ENCODE measurements around the gene WDR6.

Gene WDR6

GRCh38 chr3:49018707-49019006, 11.5 kb downstream of the WDR6 start:
- TF ChIP-seq FOXM1 (IDR thresholded peaks at IDR 0.05; ENCODE audit: borderline replicate concordance), result no peak
- POLR2A ChIA-PET, result interaction anchor here (1.7 to 9.9 kb wide), 5 partner anchors 10 to 75 kb away, joined by 6 to 204 read pairs (median 36); partner anchors contain the start of genes IMPDH2, P4HTM, QRICH1 and WDR6
- DNase-seq (ENCODE audit: extremely low spot score), result no peak
- CTCF ChIA-PET, result interaction anchor here (1.0 kb wide), 1 partner anchor 76 kb away, joined by 3 read pairs; no protein-coding TSS in a partner anchor

DNA sequence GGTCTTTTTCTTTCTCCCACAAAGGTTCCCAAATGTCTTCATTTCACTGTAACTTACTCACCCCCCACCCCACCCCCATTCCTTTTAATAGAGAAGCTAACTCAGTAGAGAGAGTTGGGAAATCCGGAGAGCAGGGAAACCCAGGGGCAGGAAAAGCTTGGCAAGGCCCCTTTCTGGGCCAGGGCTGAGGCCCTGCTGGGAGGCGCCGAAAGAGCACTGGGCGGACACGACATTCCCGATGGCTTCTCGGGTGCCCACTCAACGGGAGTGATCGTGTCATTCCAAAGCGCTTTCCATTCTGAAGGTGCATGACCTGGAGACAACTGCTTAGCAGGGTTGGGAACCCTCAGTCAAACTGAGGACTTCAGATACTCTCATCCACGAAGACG, 12.7 kb downstream of the WDR6 start:
- no peak for DNase-seq (ENCODE audit: extremely low spot score)
- ChIA-PET POLR2A (interaction anchor here (0.8 to 9.9 kb wide), 6 partner anchors 9 to 74 kb away, joined by 5 to 204 read pairs (median 42); partner anchors contain the start of genes IMPDH2, P4HTM, QRICH1 and WDR6), CTCF (interaction anchor here (1.9 kb wide), 1 partner anchor 13 kb away, joined by 8 read pairs; the partner anchor contains the start of gene WDR6)
- no peak for TF ChIP-seq ARNT (IDR thresholded peaks at IDR 0.05)
- no peak for TF ChIP-seq FOXM1 (IDR thresholded peaks at IDR 0.05; ENCODE audit: borderline replicate concordance)
- TF ChIP-seq BHLHE40 (IDR thresholded peaks at IDR 0.05; ENCODE audit: borderline replicate concordance), result no peak
- TF ChIP-seq HDGF (IDR thresholded peaks at IDR 0.05; ENCODE audit: borderline replicate concordance), result no peak; the same call in 1 of the 2 replicates
- TF ChIP-seq FOXK2 (IDR thresholded peaks at IDR 0.05), result no peak
- TF ChIP-seq L3MBTL2 (conservative IDR thresholded peaks at IDR 0.05), result no peak
- no peak for TF ChIP-seq SP1 (IDR thresholded peaks at IDR 0.05)
- TF ChIP-seq TARDBP (IDR thresholded peaks at IDR 0.05), result no peak
- TF ChIP-seq ZNF384 (IDR thresholded peaks at IDR 0.05), result no peak
- TF ChIP-seq CTBP1 (IDR thresholded peaks at IDR 0.05; ENCODE audit: borderline replicate concordance), result no peak
- TF ChIP-seq FOXA1 (IDR thresholded peaks at IDR 0.05), result no peak

- POLR2A ChIA-PET, result interaction anchor here (0.8 to 9.9 kb wide), 10 partner anchors 7 to 100 kb away, joined by 5 to 204 read pairs (median 14); partner anchors contain the start of genes IMPDH2, P4HTM, QRICH1 and USP19
- TF ChIP-seq ELF4 (IDR thresholded peaks at IDR 0.05), result no peak
- no peak for TF ChIP-seq FOXK2 (IDR thresholded peaks at IDR 0.05)
- TF ChIP-seq HDGF (IDR thresholded peaks at IDR 0.05; ENCODE audit: borderline replicate concordance), result 0 out of 2 replicates have a peak, but pooled peaks have one; percentile 29
- no peak for TF ChIP-seq SUZ12 (IDR thresholded peaks at IDR 0.05)
- CTCF ChIA-PET, result interaction anchor here (0.6 to 2.2 kb wide), 3 partner anchors 11 to 130 kb away, joined by 4 to 15 read pairs (median 8); partner anchors contain the start of gene WDR6
- DNase-seq (ENCODE audit: extremely low spot score), result no peak
Measured at GRCh38 chr3:49020330-49021212, 13.4 kb downstream of the WDR6 start.

DNA sequence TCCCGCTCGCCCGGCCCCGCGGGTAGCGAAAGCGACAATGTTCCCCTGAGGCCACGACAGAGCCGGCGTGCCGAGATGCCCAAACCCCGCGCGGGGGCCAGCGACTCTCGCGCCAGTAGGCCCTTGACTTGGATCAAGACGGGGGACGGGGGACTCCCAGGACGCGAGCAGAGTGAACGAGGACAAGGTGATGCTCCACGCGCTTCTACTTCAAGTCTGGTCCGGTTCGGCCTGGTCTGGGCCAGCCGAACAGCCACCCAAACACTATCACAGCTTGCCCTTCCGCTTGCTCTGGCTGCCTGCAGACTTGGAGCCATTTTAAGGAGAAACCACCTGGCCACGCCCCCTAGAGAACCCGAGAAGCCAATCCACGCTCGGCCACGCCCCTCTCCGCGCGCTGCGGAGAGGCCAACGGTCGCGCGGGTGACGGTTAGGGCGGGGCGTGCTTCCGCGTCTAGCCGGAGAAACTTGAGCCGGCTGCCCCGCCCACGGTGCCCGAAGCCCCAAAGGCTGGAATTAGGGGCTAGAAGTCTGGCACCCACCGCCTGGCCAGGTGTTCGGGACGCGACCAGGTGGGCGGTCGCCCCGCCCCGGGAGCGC, 14.1 kb downstream of the WDR6 start:
- POLR2A ChIA-PET, result interaction anchor here (0.7 to 9.9 kb wide), 13 partner anchors 8 to 428 kb away, joined by 3 to 204 read pairs (median 9); partner anchors contain the start of genes IMPDH2, LAMB2, P4HTM and QRICH1
- CTCF ChIA-PET, result interaction anchor here (0.5 to 2.2 kb wide), 6 partner anchors 12 to 430 kb away, joined by 3 to 15 read pairs (median 5); partner anchors contain the start of genes LAMB2 and QRICH1
- TF ChIP-seq PKNOX1 (IDR thresholded peaks at IDR 0.05) (no peak), HDGF (IDR thresholded peaks at IDR 0.05; ENCODE audit: borderline replicate concordance) (0 out of 2 replicates have a peak, but pooled peaks have one; percentile 38), NFRKB (IDR thresholded peaks at IDR 0.05) (no peak), ELF4 (IDR thresholded peaks at IDR 0.05) (peak; percentile 89), ZNF384 (IDR thresholded peaks at IDR 0.05) (no peak), TARDBP (IDR thresholded peaks at IDR 0.05) (no peak), LEF1 (IDR thresholded peaks at IDR 0.05; ENCODE audit: borderline replicate concordance) (no peak), SP1 (IDR thresholded peaks at IDR 0.05) (no peak), L3MBTL2 (conservative IDR thresholded peaks at IDR 0.05) (0 out of 2 replicates have a peak, but pooled peaks have one; percentile 38)

DNA sequence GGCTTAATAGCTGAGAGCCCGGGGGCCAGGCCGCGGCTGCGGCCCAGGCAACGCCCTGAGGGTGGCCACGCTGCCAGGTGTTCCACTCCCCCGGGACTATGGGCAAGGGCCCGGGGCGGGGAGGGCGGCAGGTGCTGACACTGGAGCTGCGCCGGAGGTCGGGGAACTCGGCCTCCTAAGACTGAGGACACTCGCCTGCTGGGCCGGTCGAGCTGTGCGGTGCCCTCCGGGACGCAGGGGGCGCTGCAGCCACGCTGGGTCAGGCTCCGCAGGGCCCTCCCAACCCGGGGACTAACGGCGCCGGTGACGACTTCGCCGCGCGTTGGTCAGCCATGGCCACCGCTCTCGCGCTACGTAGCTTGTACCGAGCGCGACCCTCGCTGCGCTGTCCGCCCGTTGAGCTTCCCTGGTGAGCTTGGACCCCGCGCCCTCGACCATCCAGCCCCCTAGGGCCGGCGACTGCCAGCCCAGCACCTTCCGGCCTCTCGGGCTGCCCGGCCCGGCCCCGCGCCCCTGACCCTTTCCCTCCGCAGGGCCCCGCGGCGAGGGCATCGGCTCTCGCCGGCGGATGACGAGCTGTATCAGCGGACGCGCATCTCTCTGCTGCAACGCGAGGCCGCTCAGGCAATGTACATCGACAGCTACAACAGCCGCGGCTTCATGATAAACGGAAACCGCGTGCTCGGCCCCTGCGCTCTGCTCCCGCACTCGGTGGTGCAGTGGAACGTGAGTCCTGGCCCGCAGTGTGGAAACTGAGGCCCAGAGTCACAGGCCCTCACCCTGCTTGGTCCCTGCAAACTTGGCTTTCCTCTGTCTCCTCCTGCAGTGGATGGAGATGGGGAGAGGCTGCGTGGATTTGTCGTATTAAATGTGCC, 14.9 kb downstream of the WDR6 start, which contains the start of gene NDUFAF3:
Gene NDUFAF3, plus strand, starts transcription at position 309 of the 875 bp plus-strand sequence. Its CDS starts 24 bp downstream, at position 333.
- DNase-seq (ENCODE audit: extremely low spot score), result peak; percentile 85
- ChIA-PET CTCF (interaction anchor here (0.5 to 2.2 kb wide), 10 partner anchors 13 to 429 kb away, joined by 3 to 15 read pairs (median 4); partner anchors contain the start of genes LAMB2, QRICH1 and WDR6), POLR2A (interaction anchor here (0.7 to 9.9 kb wide), 16 partner anchors 7 to 427 kb away, joined by 3 to 204 read pairs (median 6); partner anchors contain the start of genes IMPDH2, LAMB2, P4HTM and QRICH1)
- TF ChIP-seq TARDBP (IDR thresholded peaks at IDR 0.05), result no peak
- no peak for TF ChIP-seq FOXA1 (IDR thresholded peaks at IDR 0.05)
- peak; percentile 90 for TF ChIP-seq L3MBTL2 (conservative IDR thresholded peaks at IDR 0.05)
- no peak for TF ChIP-seq ZNF384 (IDR thresholded peaks at IDR 0.05)
- peak; percentile 81; the same call in 1 of the 2 replicates for TF ChIP-seq CTBP1 (IDR thresholded peaks at IDR 0.05; ENCODE audit: borderline replicate concordance)
- peak; percentile 44; the same call in 1 of the 2 replicates for TF ChIP-seq ARNT (IDR thresholded peaks at IDR 0.05)
- TF ChIP-seq ELF4 (IDR thresholded peaks at IDR 0.05), result peak; percentile 79
- TF ChIP-seq HDGF (IDR thresholded peaks at IDR 0.05; ENCODE audit: borderline replicate concordance), result no peak
- no peak for TF ChIP-seq SUZ12 (IDR thresholded peaks at IDR 0.05)
- no peak for TF ChIP-seq BHLHE40 (IDR thresholded peaks at IDR 0.05; ENCODE audit: borderline replicate concordance)
- 0 out of 2 replicates have a peak, but pooled peaks have one; percentile 49 for TF ChIP-seq LEF1 (IDR thresholded peaks at IDR 0.05; ENCODE audit: borderline replicate concordance)
- no peak for TF ChIP-seq PKNOX1 (IDR thresholded peaks at IDR 0.05)
- no peak for TF ChIP-seq NFRKB (IDR thresholded peaks at IDR 0.05)

More for the DNA sequence above, 14.1 kb downstream of the WDR6 start:
- DNase-seq (ENCODE audit: extremely low spot score), result peak; percentile 91

Data from HEK293T (cell line).